H9 (cell line): ENCODE results near the gene HUNK. TPM values are rescaled to one million over a fixed set of nuclear protein-coding genes. Genes with fewer than 3 reads are reported as not detected.

Experiments used
- DNase-seq: peaks from one replicate; pipeline ENCODE4 v3.0.0-alpha.2; 2017
- H2AFZ ChIP-seq: one replicate; pipeline ENCODE4 v1.6.1; 2013; ENCODE audit warnings: mild to moderate bottlenecking, low read length, control low read depth, moderate library complexity
- H2AK5ac ChIP-seq: 2 replicates; pipeline ENCODE4 v1.6.1; 2013; ENCODE audit warnings: low read length, control low read depth, mixed read lengths; ENCODE audit not compliant: insufficient read length
- H2BK120ac ChIP-seq: one replicate; pipeline ENCODE4 v1.6.1; 2013; ENCODE audit warnings: low read depth, mild to moderate bottlenecking, low read length, control low read depth, inconsistent platforms; ENCODE audit not compliant: poor library complexity, severe bottlenecking
- H2BK12ac ChIP-seq: 2 replicates; pipeline ENCODE4 v1.6.1; 2013; ENCODE audit warnings: low read length, control low read depth, mixed read lengths, low read depth; ENCODE audit not compliant: insufficient read length
- H2BK15ac ChIP-seq: 2 replicates; pipeline ENCODE4 v1.6.1; 2013; ENCODE audit warnings: low read depth, low read length, control low read depth
- H2BK20ac ChIP-seq: one replicate; pipeline ENCODE4 v1.6.1; 2013; ENCODE audit warnings: low read depth, mild to moderate bottlenecking, low read length, control low read depth, inconsistent platforms; ENCODE audit not compliant: poor library complexity, severe bottlenecking
- H2BK5ac ChIP-seq: 2 replicates; pipeline ENCODE4 v1.6.1; 2013; ENCODE audit warnings: low read length, control low read depth, mixed read lengths; ENCODE audit not compliant: insufficient read length
- H3K14ac ChIP-seq: 2 replicates; pipeline ENCODE4 v1.6.1; 2013; ENCODE audit warnings: low read length, control low read depth; ENCODE audit not compliant: insufficient read depth
- H3K18ac ChIP-seq: 2 replicates; pipeline ENCODE4 v1.6.1; 2013; ENCODE audit warnings: low read depth, mild to moderate bottlenecking, mixed read lengths, low read length, control low read depth; ENCODE audit not compliant: insufficient read length
- H3K23ac ChIP-seq: 2 replicates; pipeline ENCODE4 v1.6.1; 2013; ENCODE audit warnings: low read length, control low read depth, mixed read lengths, low read depth; ENCODE audit not compliant: insufficient read length
- H3K23me2 ChIP-seq: 2 replicates; pipeline ENCODE4 v1.6.1; 2013; ENCODE audit warnings: low read depth, mild to moderate bottlenecking, mixed read lengths, low read length, control low read depth; ENCODE audit not compliant: insufficient read length, poor library complexity, severe bottlenecking
- H3K27ac ChIP-seq: 2 replicates; pipeline ENCODE4 v1.5.1; 2013; ENCODE audit warnings: low read length, control low read depth, mixed read lengths, low read depth; ENCODE audit not compliant: insufficient read length
- H3K27me3 ChIP-seq: 2 replicates; pipeline ENCODE4 v1.6.1; 2013; ENCODE audit warnings: low read length, control low read depth, inconsistent platforms; ENCODE audit not compliant: insufficient read depth
- H3K4ac ChIP-seq: 2 replicates; pipeline ENCODE4 v1.6.1; 2013; ENCODE audit warnings: low read depth, mild to moderate bottlenecking, control low read depth, inconsistent platforms, low read length, moderate library complexity
- H3K4me1 ChIP-seq: 2 replicates; pipeline ENCODE4 v1.6.1; 2013; ENCODE audit warnings: low read length, control low read depth, inconsistent platforms; ENCODE audit not compliant: insufficient read depth
- H3K4me2 ChIP-seq: 2 replicates; pipeline ENCODE4 v1.6.1; 2013; ENCODE audit warnings: low read length, control low read depth, mixed read lengths; ENCODE audit not compliant: insufficient read length, insufficient read depth
- H3K56ac ChIP-seq: 2 replicates; pipeline ENCODE4 v1.6.1; 2013; ENCODE audit warnings: low read depth, mild to moderate bottlenecking, mixed read lengths, low read length, control low read depth; ENCODE audit not compliant: insufficient read length
- H3K79me1 ChIP-seq: 2 replicates; pipeline ENCODE4 v1.6.1; 2013; ENCODE audit warnings: low read depth, mild to moderate bottlenecking, moderate library complexity, low read length, control low read depth, inconsistent platforms; ENCODE audit not compliant: insufficient read depth, poor library complexity, severe bottlenecking
- H3K79me2 ChIP-seq: 2 replicates; pipeline ENCODE4 v1.6.1; 2013; ENCODE audit warnings: low read length, control low read depth, inconsistent platforms; ENCODE audit not compliant: insufficient read depth
- H3K9ac ChIP-seq: 2 replicates; pipeline ENCODE4 v1.6.1; 2013; ENCODE audit warnings: low read length, control low read depth, mixed read lengths; ENCODE audit not compliant: insufficient read length; ENCODE audit errors: extremely low read depth
- H3K9me3 ChIP-seq: one replicate; pipeline ENCODE4 v1.6.1; 2013; ENCODE audit warnings: low read depth, low read length, inconsistent platforms; ENCODE audit not compliant: control insufficient read depth
- H3T11ph ChIP-seq: one replicate; pipeline ENCODE4 v1.6.1; 2013; ENCODE audit warnings: mild to moderate bottlenecking, low read length, control low read depth, inconsistent platforms
- H4K20me1 ChIP-seq: one replicate; pipeline ENCODE4 v1.6.1; 2013; ENCODE audit not compliant: control insufficient read depth, insufficient read length, insufficient read depth
- H4K5ac ChIP-seq: 2 replicates; pipeline ENCODE4 v1.6.1; 2013; ENCODE audit warnings: low read depth, mild to moderate bottlenecking, mixed read lengths, low read length, control low read depth; ENCODE audit not compliant: insufficient read length
- H4K8ac ChIP-seq: replicated peaks from 2 replicates; pipeline ENCODE4 v1.6.1; 2013; ENCODE audit warnings: low read length, control low read depth, mixed read lengths, low read depth; ENCODE audit not compliant: insufficient read length
- H4K91ac ChIP-seq: 2 replicates; pipeline ENCODE4 v1.6.1; 2013; ENCODE audit warnings: low read depth, mild to moderate bottlenecking, moderate library complexity, mixed read lengths, low read length, control low read depth; ENCODE audit not compliant: insufficient read length
- H3K27ac Mint-ChIP-seq, 3 experiments: 2 replicates in 2 of 3; 3 replicates in 1 of 3; pipeline ENCODE4 v1.8.0; 2020 to 2021; ENCODE audit warnings: mixed read lengths in 3 of 3, mild to moderate bottlenecking in 1 of 3, moderate library complexity in 1 of 3
- H3K27me3 Mint-ChIP-seq: 2 replicates; pipeline ENCODE4 v1.8.0; 2021; ENCODE audit warnings: low read depth, mild to moderate bottlenecking, moderate library complexity, mixed read lengths
- H3K36me3 Mint-ChIP-seq, 3 experiments: 2 replicates in 2 of 3; 3 replicates in 1 of 3; pipeline ENCODE4 v1.8.0; 2020 to 2021; ENCODE audit warnings: low read depth in 3 of 3, mixed read lengths in 3 of 3; ENCODE audit not compliant: insufficient read depth in 1 of 3
- H3K4me1 Mint-ChIP-seq, 2 experiments: 2 replicates each; pipeline ENCODE4 v1.8.0; 2020; ENCODE audit warnings: mixed read lengths in 2 of 2
- H3K4me3 Mint-ChIP-seq, 2 experiments: 2 replicates in 1 of 2; 3 replicates in 1 of 2; pipeline ENCODE4 v1.8.0; 2020 to 2021; ENCODE audit warnings: mild to moderate bottlenecking in 2 of 2, mixed read lengths in 2 of 2, moderate library complexity in 1 of 2
- H3K9me3 Mint-ChIP-seq, 2 experiments: 2 replicates in 1 of 2; 3 replicates in 1 of 2; pipeline ENCODE4 v1.8.0; 2020; ENCODE audit warnings: mild to moderate bottlenecking in 2 of 2, mixed read lengths in 2 of 2, moderate library complexity in 1 of 2
- CTCF ChIP-seq: fragments of 200-600 bp; sonication (generic); conservative IDR thresholded peaks from 3 replicates; pipeline ENCODE4 v1.8.0; 2021; ENCODE audit warnings: antibody characterized with exemption, mild to moderate bottlenecking
- WGBS: extraction: QIAGEN DNeasy Blood & Tissue Kit; methylation state at CpG from one replicate; pipeline ENCODE4 v1.1.7; 2013; ENCODE audit warnings: missing lambda C conversion rate, low lambda C conversion rate, mixed read lengths; ENCODE audit not compliant: insufficient read length; ENCODE audit errors: extremely low coverage; 5-methylcytosine and 5-hydroxymethylcytosine counted together
- total RNA-seq: library from RNA; stranded (reverse); gene quantifications from 2 replicates; pipeline ENCODE4 v1.2.1, GENCODE V29; 2021

The HUNK gene
- total RNA-seq, 1 experiment from 2014 or later, result 5.8 TPM

- H3K18ac ChIP-seq, result no peak overlapping the region
- no peak overlapping the region for H3T11ph ChIP-seq
- no peak overlapping the region for H2AFZ ChIP-seq
- Mint-ChIP-seq H3K36me3 (no peaks in the 10 kb centered on the region), H3K4me1 (no peaks in the 10 kb centered on the region), H3K9me3 (no peaks in the 10 kb centered on the region), H3K27me3 (no peaks in the 10 kb centered on the region; the same call in 1 of the 2 replicates), H3K4me3 (no peak overlapping the region), H3K27ac (no peak overlapping the region; a peak in 1 of 7 replicates)
- H3K9ac ChIP-seq, result no peak overlapping the region
- H4K20me1 ChIP-seq, result no peaks in the 10 kb centered on the region
- TF ChIP-seq CTCF, result no peak
- H3K27me3 ChIP-seq, result no peaks in the 10 kb centered on the region
- H3K27ac ChIP-seq, result no peak overlapping the region
- no peak overlapping the region for H4K5ac ChIP-seq
- no CpG with 5 or more reads among the region's 6 CpGs for WGBS
- H2BK120ac ChIP-seq, result no peak overlapping the region
- H3K79me2 ChIP-seq, result no peaks in the 10 kb centered on the region
- no peak overlapping the region for H2BK15ac ChIP-seq
- H3K14ac ChIP-seq, result no peak overlapping the region
- no peak overlapping the region for H4K91ac ChIP-seq
- no peak overlapping the region for H2BK12ac ChIP-seq
- H3K9me3 ChIP-seq, result no peaks in the 10 kb centered on the region
- H3K23me2 ChIP-seq, result no peaks in the 10 kb centered on the region
- no peak overlapping the region for H2BK5ac ChIP-seq
- no peak overlapping the region for H3K4ac ChIP-seq
- H3K56ac ChIP-seq, result no peak overlapping the region
- H2BK20ac ChIP-seq, result no peak overlapping the region
- no peak overlapping the region for H3K4me2 ChIP-seq
- H4K8ac ChIP-seq, result no peak overlapping the region
- H3K79me1 ChIP-seq, result no peaks in the 10 kb centered on the region
- no peaks in the 10 kb centered on the region for H3K4me1 ChIP-seq
- H3K23ac ChIP-seq, result no peak overlapping the region
- no peak for DNase-seq
- no peak overlapping the region for H2AK5ac ChIP-seq
Observed at GRCh38 chr21:32022146-32022545, 149.3 kb downstream of the HUNK start.
